Measurements from ENCODE around the gene PRKCB.

PRKCB gene

GRCh38 chr16:23836404-23837311, 875 bp downstream of the PRKCB start:
- DNase-seq: no peak

GRCh38 chr16:23837553-23838308, 1.9 kb downstream of the PRKCB start:
- DNase-seq: no peak

GRCh38 chr16:23838485-23839142, 2.8 kb downstream of the PRKCB start:
- no peak for DNase-seq

DNA sequence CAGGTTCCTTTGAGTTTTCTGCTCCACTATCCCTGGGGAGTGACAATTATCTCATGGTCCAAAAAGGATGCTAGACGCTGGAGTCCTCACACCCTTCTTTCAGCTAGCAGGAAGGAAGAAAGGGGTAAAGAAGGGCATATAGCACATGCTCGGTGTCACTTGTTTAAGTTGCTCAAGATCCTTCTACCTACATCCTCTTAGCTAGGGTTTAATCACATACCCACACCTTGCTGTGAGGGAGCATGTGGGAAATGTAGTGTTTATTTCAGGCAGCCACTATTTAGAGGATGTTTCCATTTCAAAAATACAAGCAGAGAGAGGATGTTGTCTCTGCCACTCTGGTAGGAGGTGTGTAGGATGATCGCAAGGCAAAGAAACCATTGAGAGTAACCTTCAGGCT, 4.5 kb downstream of the PRKCB start:
- DNase-seq: no peak

GRCh38 chr16:23842137-23842600, 6.4 kb downstream of the PRKCB start:
- DNase-seq: no peak

DNA sequence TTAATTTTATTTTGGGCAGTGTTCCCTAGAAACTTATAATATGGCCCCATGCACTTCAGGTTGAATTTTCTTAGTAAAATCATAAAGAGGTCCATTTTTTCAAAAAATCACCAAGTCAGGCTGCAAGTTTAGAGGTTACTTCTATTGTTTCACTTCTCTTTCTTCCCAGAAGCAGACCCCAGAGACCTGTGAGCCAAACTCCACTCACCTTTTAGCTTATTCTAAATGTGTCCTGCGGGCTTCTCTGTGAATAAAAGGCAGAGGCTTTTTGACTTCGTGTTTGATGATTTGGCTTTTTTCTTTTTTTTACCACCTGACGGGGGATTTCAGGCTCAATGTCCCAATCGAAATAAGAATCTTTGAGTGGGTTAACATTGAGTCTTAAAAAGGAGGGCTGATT, 7.4 kb downstream of the PRKCB start:
- DNase-seq: no peak

- no peak for DNase-seq
These were observed 11.5 kb downstream of the PRKCB start for GRCh38 chr16:23847251-23847650.

DNA sequence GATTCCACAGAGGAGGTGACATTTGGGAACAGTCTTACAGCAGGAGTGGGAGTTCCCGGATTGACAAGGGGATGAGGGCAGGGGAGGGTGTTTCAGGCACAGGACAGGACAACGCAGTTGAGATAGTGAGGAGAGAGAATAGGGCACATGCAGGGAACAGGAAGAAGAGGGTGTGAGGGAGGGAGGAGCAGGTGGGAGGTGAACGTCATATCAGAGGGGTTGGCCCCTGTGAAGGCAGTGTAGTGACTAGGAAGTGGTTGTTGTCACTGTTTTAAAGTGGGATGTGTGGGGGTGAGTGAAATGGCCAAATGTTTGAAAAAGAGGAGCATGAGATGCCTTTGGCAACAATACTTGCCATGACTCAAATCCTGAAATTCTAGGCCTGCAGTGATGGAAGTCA, 12.2 kb downstream of the PRKCB start:
- no peak for DNase-seq

- no peak for DNase-seq
These were observed 13.2 kb downstream of the PRKCB start for GRCh38 chr16:23848958-23849357.

DNA sequence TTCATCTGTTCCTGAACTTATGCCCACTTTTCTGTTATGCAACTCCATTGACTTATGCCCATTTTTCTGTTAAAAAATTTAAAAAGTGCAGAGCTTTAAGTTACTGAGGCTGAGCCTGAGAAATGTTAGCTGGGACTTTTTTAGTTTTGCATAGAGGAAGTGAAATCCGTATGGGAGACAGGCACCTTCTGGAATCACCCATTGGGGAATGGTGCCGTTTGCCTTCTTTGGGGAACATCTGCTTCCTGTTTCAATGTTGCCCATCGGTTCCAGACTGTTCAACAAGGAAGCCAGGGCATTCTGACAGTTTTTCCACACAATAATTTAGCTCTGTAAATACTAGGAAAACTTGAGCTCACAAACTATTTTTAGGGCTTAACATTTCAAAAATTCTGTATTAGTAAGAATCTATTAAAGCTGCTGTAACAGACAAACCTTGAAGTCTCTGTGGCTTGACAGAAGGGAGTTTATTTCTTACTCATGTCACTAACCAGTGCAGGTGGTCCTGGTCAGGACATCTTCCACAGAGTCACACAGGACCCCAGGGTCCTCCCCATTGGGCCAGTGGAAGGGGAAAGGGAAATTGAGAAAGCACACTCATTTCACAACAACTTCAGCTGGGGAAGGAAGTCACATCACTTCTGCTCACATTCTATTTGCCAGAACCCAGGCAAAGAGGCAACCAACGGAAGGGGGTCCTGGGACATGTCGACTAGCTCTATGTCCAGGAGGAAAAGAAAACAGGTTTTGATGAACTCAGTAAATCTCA, 17.2 kb downstream of the PRKCB start:
- no peak for DNase-seq

DNA sequence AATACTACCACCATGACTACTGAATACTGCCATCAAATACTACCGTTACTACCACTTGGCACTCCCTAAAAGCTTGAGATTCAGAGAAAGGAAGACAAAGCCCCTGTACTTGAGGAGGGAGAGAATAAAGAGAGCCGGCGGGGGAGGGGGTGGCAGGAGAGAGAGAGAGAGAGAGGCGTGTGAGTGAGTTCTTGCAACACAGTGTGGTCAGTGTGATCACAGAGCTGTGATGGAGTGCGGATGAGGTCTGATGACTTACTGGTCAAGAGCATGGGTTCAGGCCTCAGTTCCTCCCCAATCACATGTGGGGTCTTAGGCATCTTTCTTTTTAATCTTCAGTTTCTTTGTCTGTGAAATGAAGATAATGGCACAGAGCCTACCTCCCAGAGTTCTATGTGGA, 19.2 kb downstream of the PRKCB start:
- DNase-seq: no peak

DNA sequence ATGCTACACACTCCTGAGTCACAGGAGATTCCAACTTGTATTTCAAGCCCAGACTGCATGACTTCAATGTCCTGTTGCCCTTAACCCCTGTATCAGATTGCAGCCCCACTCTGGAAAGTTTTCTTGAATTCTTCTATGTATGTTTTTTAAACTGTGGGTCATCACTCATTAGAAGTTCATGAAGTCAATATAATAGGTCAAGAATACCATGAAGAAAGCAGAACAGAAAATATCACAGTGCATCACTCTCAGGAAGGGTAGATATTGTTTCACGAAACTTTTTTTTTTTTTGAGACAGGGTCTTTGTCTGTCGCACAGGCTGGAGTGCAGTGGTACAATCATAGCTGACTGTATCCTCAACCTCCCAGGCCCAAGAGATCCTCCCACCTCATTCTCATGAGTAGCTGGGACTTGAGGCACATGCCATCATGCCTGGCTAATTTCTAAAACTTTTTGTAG, 20.5 kb downstream of the PRKCB start:
- DNase-seq: no peak

DNA sequence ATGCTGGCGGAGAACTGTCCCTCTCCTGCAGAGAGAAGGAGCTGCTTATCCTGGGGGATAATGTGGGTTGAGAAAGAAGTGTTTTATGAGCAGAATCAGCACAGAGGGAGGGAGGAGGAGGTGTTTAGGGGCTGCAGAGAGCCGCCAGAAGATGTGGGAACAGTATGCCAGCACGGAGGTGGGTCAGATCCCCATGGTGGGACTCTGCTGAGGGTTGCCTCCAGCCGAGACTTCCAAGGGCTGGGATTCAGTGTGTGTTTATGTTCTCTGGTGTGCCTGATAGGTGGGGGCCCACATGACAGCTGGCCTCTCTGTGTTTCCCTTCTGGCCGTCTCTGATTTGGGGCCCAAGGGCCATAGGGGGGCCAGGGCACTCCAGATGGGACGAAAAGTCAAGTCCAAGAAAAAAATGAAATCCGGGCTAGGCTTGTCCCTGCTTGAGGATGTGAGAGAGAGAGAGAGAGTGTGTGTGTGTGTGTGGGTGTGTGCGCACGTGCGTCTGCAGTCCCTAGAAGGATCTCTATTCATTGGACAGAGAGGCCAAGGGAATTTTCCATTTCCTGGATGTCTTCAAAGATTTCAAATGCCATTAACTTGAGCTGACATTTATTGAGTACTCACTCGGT, 21.6 kb downstream of the PRKCB start:
- no peak for DNase-seq

GRCh38 chr16:23857881-23858269, 22.1 kb downstream of the PRKCB start:
- DNase-seq: no peak

GRCh38 chr16:23858542-23858941, 22.8 kb downstream of the PRKCB start:
- no peak for DNase-seq

- no peak for DNase-seq
These were observed 24.0 kb downstream of the PRKCB start for GRCh38 chr16:23859713-23860269.

- no peak for DNase-seq
These were observed 26.1 kb downstream of the PRKCB start for GRCh38 chr16:23861874-23862273.

- DNase-seq: no peak
These were observed 26.8 kb downstream of the PRKCB start for GRCh38 chr16:23862556-23862955.

DNA sequence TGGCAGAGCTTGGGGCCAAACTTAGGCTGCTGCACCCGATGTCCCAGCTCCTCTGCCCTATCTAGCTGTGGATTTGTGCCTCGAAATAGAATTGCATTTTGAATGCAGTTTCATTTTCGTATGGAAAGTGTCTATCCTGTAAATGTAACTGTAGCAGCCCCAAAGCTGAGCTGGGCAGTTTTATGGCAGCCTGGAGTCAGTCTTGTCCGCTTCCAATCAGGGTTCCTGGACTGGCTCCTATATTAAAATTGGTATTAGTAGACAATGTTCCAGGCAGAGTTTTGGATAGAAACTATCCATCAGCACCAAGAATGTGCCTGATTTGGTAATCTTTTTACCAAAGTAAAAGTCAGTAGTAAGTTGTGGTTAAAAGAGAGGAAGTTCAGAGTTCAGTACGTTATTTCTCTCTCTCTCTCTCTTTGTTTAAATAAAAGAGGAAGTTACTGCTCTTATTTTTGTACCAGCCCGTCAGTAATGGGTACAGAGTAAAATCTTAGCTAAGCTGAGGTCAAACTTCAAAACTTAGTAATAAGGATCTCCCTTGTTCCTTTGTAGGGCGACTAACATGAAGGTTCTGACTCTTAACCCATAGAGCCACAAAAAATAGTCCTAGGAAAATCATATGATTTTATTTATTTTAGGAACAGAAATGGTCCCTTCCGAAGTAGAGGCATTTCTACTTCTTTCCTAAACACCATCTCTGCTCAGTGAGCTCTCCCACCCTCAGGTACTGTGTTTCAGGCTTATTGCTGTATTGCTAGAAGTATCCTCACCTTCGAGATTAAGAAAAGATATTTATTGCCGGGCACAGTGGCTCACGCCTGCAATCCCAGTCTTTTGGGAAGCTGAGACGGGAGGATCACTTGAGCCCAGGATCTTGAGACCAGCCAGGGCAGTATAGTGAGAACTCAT, 28.0 kb downstream of the PRKCB start:
- no peak for DNase-seq

GRCh38 chr16:23865853-23866252, 30.1 kb downstream of the PRKCB start:
- DNase-seq: no peak
